Fibroblast of villous mesenchyme (primary cell): ENCODE data around the gene MBIP. TPM values are rescaled to one million over a fixed set of nuclear protein-coding genes. Genes with fewer than 3 reads are reported as not detected.
"Not testable (repeated sequence)": the region's sequence is repeated elsewhere in the genome, so short reads cannot be mapped to it uniquely, and the experiment has no call there.

Experiments used
- DNase-seq: peaks from one replicate; pipeline ENCODE4 v3.0.0-alpha.2; 2010; ENCODE audit warnings: low read depth
- H3K4me3 ChIP-seq: 2 replicates; pipeline ENCODE4 v1.5.1; 2011; ENCODE audit warnings: low read depth, mild to moderate bottlenecking, low read length
- CTCF ChIP-seq: IDR thresholded peaks from 2 replicates; pipeline ENCODE4 v1.5.1; 2012; ENCODE audit warnings: low read depth, mild to moderate bottlenecking, low read length; ENCODE audit not compliant: insufficient read depth
- total RNA-seq: library from RNA; depleted of rRNA; stranded (reverse); fragments of >200 nt; gene quantifications from 2 replicates; pipeline ENCODE4 v1.2.3, GENCODE V29; 2012

The MBIP gene
- total RNA-seq, 1 donor: 18.1 TPM

- no peak overlapping the region for H3K4me3 ChIP-seq
- DNase-seq: no peak
- TF ChIP-seq CTCF: no peak
Measured at GRCh38 chr14:36356862-36357261, 36.4 kb upstream of the MBIP start.

- H3K4me3 ChIP-seq: no peak overlapping the region
- no peak for TF ChIP-seq CTCF
- DNase-seq: no peak
Measured at GRCh38 chr14:36346052-36346451, 25.6 kb upstream of the MBIP start.

- TF ChIP-seq CTCF: no peak
- H3K4me3 ChIP-seq: no peak overlapping the region
- DNase-seq: no peak
Measured at GRCh38 chr14:36344211-36344610, 23.8 kb upstream of the MBIP start.

- DNase-seq, H3K4me3 ChIP-seq: not testable (repeated sequence)
Measured at GRCh38 chr14:36341811-36342210, 21.4 kb upstream of the MBIP start.

GRCh38 chr14:36340276-36340890, 19.9 kb upstream of the MBIP start:
- no peak for TF ChIP-seq CTCF
- DNase-seq: no peak

GRCh38 chr14:36339816-36340215, 19.4 kb upstream of the MBIP start:
- no peak for TF ChIP-seq CTCF
- DNase-seq: no peak
- no peak overlapping the region for H3K4me3 ChIP-seq

More at GRCh38 chr14:36340276-36340890, 19.9 kb upstream of the MBIP start:
- H3K4me3 ChIP-seq: no peak overlapping the region

GRCh38 chr14:36333119-36333518, 12.7 kb upstream of the MBIP start:
- no peak for TF ChIP-seq CTCF
- no peak overlapping the region for H3K4me3 ChIP-seq
- DNase-seq: no peak

GRCh38 chr14:36327573-36327972, 7.1 kb upstream of the MBIP start:
- not testable (repeated sequence) for DNase-seq

More at GRCh38 chr14:36327573-36327972, 7.1 kb upstream of the MBIP start:
- not testable (repeated sequence) for H3K4me3 ChIP-seq
